22Rv1 (cell line): Measurements from ENCODE around the gene EIF3D.

Experiments
- H3K27ac ChIP-seq: fragments of 450-650 bp; 2 replicates; pipeline ENCODE4 v1.5.1; 2017
- CTCF ChIP-seq: fragments of 450-650 bp; IDR thresholded peaks from 2 replicates; pipeline ENCODE4 v1.5.1; 2017; ENCODE audit warnings: mild to moderate bottlenecking
- ZFX ChIP-seq: fragments of 450-650 bp; IDR thresholded peaks from 2 replicates; pipeline ENCODE4 v1.6.1; 2017; ENCODE audit warnings: antibody characterized with exemption, borderline replicate concordance

Gene EIF3D

GRCh38 chr22:36492109-36492508 lies 36.9 kb downstream of the EIF3D start:
- H3K27ac ChIP-seq, result no peak overlapping the region

GRCh38 chr22:36491155-36491554 lies 37.8 kb downstream of the EIF3D start:
- H3K27ac ChIP-seq, result no peak overlapping the region
- TF ChIP-seq ZFX (no peak), CTCF (no peak)

More at GRCh38 chr22:36492109-36492508, 36.9 kb downstream of the EIF3D start:
- TF ChIP-seq CTCF (no peak), ZFX (no peak)

- H3K27ac ChIP-seq, result no peak overlapping the region
- TF ChIP-seq ZFX, result no peak
- peak; percentile 74 for TF ChIP-seq CTCF
These were observed 42.2 kb downstream of the EIF3D start for GRCh38 chr22:36486619-36487384.

- TF ChIP-seq ZFX, result no peak
- TF ChIP-seq CTCF, result no peak
- peak within 1 kb of the TSS; percentile 98 for H3K27ac ChIP-seq
These were observed 47.4 kb downstream of the EIF3D start, which contains the start of gene TXN2 for GRCh38 chr22:36481393-36482168. TXN2 (minus strand) TSS chr22:36481640; CDS start chr22:36480837, 803 bp downstream.

GRCh38 chr22:36480941-36481392 lies 48.0 kb downstream of the EIF3D start:
- peak overlapping the region; percentile 98 for H3K27ac ChIP-seq
- TF ChIP-seq ZFX (no peak), CTCF (no peak)

GRCh38 chr22:36478966-36479365 lies 50.0 kb downstream of the EIF3D start:
- no peak overlapping the region for H3K27ac ChIP-seq
- TF ChIP-seq ZFX, result no peak
- TF ChIP-seq CTCF, result no peak

GRCh38 chr22:36475341-36475740 lies 53.6 kb downstream of the EIF3D start:
- no peak overlapping the region for H3K27ac ChIP-seq

More at GRCh38 chr22:36475341-36475740, 53.6 kb downstream of the EIF3D start:
- no peak for TF ChIP-seq CTCF
